CD4-positive, alpha-beta T cell (primary cell): Measurements from ENCODE around the gene HTATSF1. TPM values are rescaled to one million over a fixed set of nuclear protein-coding genes. Genes with fewer than 3 reads are reported as not detected.

Experiments
- ATAC-seq: fragments of 200-7000 bp; cut with Tn5 transposase; one replicate; pipeline ENCODE4 v1.10.0; 2022; ENCODE audit warnings: mild to moderate bottlenecking; ENCODE audit not compliant: poor library complexity
- CTCF ChIA-PET: fragments of 350-600 bp; sonication (Branson Sonifier 250); formaldehyde crosslinking; loops from one replicate; lab custom pipeline; 2021; ENCODE audit warnings: antibody characterized with exemption, inconsistent platforms; lab: Charles Lee
- POLR2A ChIA-PET: fragments of 350-600 bp; sonication (Branson Sonifier 250); formaldehyde crosslinking; loops from one replicate; lab custom pipeline; 2021; ENCODE audit warnings: antibody characterized with exemption, inconsistent platforms; lab: Charles Lee
- DNase-seq, 14 experiments: peaks; one replicate each; pipeline ENCODE4 v3.0.0-alpha.2; 2013 to 2020; ENCODE audit warnings: mixed read lengths in 2 of 14
- H3K27ac ChIP-seq, 2 donors: one replicate each; pipeline versions ENCODE4 v1.5.1 to v1.7.0; 2013; ENCODE audit warnings: low read length in 2 of 2, low read depth in 1 of 2, mild to moderate bottlenecking in 1 of 2
- H3K27me3 ChIP-seq, 2 experiments: 1 replicate in 1 of 2; 2 replicates in 1 of 2; pipeline versions ENCODE4 v1.6.1 to v1.7.0; 2013; ENCODE audit warnings: low read length in 2 of 2, control low read depth in 1 of 2, mild to moderate bottlenecking in 1 of 2, moderate library complexity in 1 of 2; ENCODE audit not compliant: insufficient read depth in 2 of 2, control insufficient read depth in 1 of 2
- H3K36me3 ChIP-seq: one replicate; pipeline ENCODE4 v1.6.1; 2013; ENCODE audit warnings: low read length, control low read depth; ENCODE audit not compliant: insufficient read depth
- H3K4me1 ChIP-seq: one replicate; pipeline ENCODE4 v1.6.1; 2013; ENCODE audit warnings: low read length, control low read depth; ENCODE audit not compliant: insufficient read depth
- H3K4me3 ChIP-seq: one replicate; pipeline ENCODE4 v1.5.1; 2013; ENCODE audit warnings: mild to moderate bottlenecking, low read length, moderate library complexity
- H3K9me3 ChIP-seq, 2 experiments: 1 replicate in 1 of 2; 2 replicates in 1 of 2; pipeline versions ENCODE4 v1.6.1 to v1.7.0; 2013; ENCODE audit warnings: low read length in 2 of 2, mild to moderate bottlenecking in 2 of 2, control low read depth in 1 of 2, moderate library complexity in 1 of 2; ENCODE audit not compliant: control insufficient read depth in 1 of 2, insufficient read depth in 1 of 2
- H3K27ac Mint-ChIP-seq: one replicate; pipeline ENCODE4 v1.8.0; 2020; ENCODE audit warnings: mixed read lengths
- H3K27me3 Mint-ChIP-seq: one replicate; pipeline ENCODE4 v1.8.0; 2021; ENCODE audit warnings: mixed read lengths
- H3K36me3 Mint-ChIP-seq: one replicate; pipeline ENCODE4 v1.8.0; 2021; ENCODE audit warnings: low read depth, mixed read lengths
- H3K4me1 Mint-ChIP-seq: one replicate; pipeline ENCODE4 v1.8.0; 2021; ENCODE audit warnings: low read depth, mixed read lengths
- H3K4me3 Mint-ChIP-seq: one replicate; pipeline ENCODE4 v1.8.0; 2020; ENCODE audit warnings: mild to moderate bottlenecking, mixed read lengths
- H3K9me3 Mint-ChIP-seq: one replicate; pipeline ENCODE4 v1.8.0; 2020; ENCODE audit warnings: mixed read lengths
- intact Hi-C, 2 experiments: fragments of 100-400 bp; cut with DNase I in 1 of 2; cut with micrococcal nuclease in 1 of 2; formaldehyde crosslinking; loops; one replicate each; pipeline versions ENCODE4 v1.15.1 to v1.9.0; 2023 to 2025; cut with DNase I, micrococcal nuclease
- polyA plus RNA-seq, 2 donors: library from polyadenylated mRNA; unstranded; fragments of 120-200 nt; gene quantifications; one replicate each; pipeline ENCODE4 v1.2.1, GENCODE V29; 2013
- total RNA-seq, 174 experiments: library from RNA in 2 of 174; stranded (reverse) in 2 of 174; gene quantifications; one replicate each; pipeline ENCODE4 v1.2.3 and lab custom pipeline; 2021 to 2026
- TF ChIP-seq, protein P1 (sequence below): fragments of 200-600 bp; IDR thresholded peaks from one replicate; pipeline ENCODE4 v1.8.0; 2022; ENCODE audit warnings: antibody characterized with exemption, mild to moderate bottlenecking

The HTATSF1 gene, protein sequence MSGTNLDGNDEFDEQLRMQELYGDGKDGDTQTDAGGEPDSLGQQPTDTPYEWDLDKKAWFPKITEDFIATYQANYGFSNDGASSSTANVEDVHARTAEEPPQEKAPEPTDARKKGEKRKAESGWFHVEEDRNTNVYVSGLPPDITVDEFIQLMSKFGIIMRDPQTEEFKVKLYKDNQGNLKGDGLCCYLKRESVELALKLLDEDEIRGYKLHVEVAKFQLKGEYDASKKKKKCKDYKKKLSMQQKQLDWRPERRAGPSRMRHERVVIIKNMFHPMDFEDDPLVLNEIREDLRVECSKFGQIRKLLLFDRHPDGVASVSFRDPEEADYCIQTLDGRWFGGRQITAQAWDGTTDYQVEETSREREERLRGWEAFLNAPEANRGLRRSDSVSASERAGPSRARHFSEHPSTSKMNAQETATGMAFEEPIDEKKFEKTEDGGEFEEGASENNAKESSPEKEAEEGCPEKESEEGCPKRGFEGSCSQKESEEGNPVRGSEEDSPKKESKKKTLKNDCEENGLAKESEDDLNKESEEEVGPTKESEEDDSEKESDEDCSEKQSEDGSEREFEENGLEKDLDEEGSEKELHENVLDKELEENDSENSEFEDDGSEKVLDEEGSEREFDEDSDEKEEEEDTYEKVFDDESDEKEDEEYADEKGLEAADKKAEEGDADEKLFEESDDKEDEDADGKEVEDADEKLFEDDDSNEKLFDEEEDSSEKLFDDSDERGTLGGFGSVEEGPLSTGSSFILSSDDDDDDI
- 10 to 100 TPM; 28.3 to 31.1 TPM for total RNA-seq
- polyA plus RNA-seq (2013, experiment 1 of 2) = 62.1 TPM
- polyA plus RNA-seq (2013, experiment 2 of 2) = 62.1 TPM
- total RNA-seq (lab: John Stamatoyannopoulos, UW) = 51.2 to 158 (median 92.0) reads per million in 172 experiments

DNA sequence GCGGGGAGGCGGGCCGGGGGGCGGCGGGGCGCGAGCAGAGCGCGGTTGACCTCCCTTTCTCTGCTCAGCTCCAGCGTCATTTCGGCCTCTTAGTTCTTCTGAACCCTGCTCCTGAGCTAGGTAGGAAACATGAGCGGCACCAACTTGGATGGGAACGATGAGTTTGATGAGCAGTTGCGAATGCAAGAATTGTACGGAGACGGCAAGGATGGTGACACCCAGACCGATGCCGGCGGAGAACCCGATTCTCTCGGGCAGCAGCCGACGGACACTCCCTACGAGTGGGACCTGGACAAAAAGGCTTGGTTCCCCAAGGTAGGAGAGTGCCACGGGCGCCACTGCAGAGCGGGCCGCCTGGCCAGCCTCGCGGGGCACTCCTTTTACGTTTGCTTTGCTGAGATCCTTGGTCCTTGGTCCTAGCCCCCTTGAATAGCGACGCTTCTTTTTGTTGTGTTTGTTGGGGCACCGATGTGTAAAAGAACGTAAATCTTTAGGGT is at the start of gene HTATSF1:
TSS of gene HTATSF1 (plus strand) at position 37 of the 497 bp plus-strand sequence. CDS start at position 130, 93 bp downstream.
- H3K4me3 Mint-ChIP-seq = peak within 1 kb of the TSS; percentile 96
- intact Hi-C loops = loop anchor here (5.0 to 10.0 kb wide), 6 partner anchors 80 to 973 kb away; partner anchors contain the start of genes INTS6L (in 1 of the 2), MAP7D3 (in 1 of the 2) and MMGT1 (in 1 of the 2)
- H3K27ac Mint-ChIP-seq = peak within 1 kb of the TSS; percentile 100
- peaks cover 26% of the 10 kb centered on the region for H3K4me1 Mint-ChIP-seq
- peak in 1 of 14 experiments; percentile 1 for DNase-seq
- ChIA-PET POLR2A (interaction anchor here (0.7 to 2.5 kb wide), 11 partner anchors 11 to 382 kb away, joined by 3 to 24 read pairs (median 3); partner anchors contain the start of gene RBMX), CTCF (interaction anchor here (0.6 kb wide), 1 partner anchor 227 kb away, joined by 3 read pairs; no protein-coding TSS in a partner anchor)
- Histone ChIP-seq H3K4me3 (peak within 1 kb of the TSS; percentile 88), H3K27me3 (no peaks in the 10 kb centered on the region), H3K4me1 (peaks cover 7% of the 10 kb centered on the region), H3K27ac (peak within 1 kb of the TSS; percentile 83 to 85), H3K36me3 (peaks cover 21% of the 10 kb centered on the region), H3K9me3 (no peaks in the 10 kb centered on the region)
- no peaks in the 10 kb centered on the region for H3K9me3 Mint-ChIP-seq
- H3K36me3 Mint-ChIP-seq = peaks cover 28% of the 10 kb centered on the region
- H3K27me3 Mint-ChIP-seq = no peaks in the 10 kb centered on the region
- ATAC-seq = no peak
- TF ChIP-seq, protein P1, sequence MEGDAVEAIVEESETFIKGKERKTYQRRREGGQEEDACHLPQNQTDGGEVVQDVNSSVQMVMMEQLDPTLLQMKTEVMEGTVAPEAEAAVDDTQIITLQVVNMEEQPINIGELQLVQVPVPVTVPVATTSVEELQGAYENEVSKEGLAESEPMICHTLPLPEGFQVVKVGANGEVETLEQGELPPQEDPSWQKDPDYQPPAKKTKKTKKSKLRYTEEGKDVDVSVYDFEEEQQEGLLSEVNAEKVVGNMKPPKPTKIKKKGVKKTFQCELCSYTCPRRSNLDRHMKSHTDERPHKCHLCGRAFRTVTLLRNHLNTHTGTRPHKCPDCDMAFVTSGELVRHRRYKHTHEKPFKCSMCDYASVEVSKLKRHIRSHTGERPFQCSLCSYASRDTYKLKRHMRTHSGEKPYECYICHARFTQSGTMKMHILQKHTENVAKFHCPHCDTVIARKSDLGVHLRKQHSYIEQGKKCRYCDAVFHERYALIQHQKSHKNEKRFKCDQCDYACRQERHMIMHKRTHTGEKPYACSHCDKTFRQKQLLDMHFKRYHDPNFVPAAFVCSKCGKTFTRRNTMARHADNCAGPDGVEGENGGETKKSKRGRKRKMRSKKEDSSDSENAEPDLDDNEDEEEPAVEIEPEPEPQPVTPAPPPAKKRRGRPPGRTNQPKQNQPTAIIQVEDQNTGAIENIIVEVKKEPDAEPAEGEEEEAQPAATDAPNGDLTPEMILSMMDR = no peak

DNA sequence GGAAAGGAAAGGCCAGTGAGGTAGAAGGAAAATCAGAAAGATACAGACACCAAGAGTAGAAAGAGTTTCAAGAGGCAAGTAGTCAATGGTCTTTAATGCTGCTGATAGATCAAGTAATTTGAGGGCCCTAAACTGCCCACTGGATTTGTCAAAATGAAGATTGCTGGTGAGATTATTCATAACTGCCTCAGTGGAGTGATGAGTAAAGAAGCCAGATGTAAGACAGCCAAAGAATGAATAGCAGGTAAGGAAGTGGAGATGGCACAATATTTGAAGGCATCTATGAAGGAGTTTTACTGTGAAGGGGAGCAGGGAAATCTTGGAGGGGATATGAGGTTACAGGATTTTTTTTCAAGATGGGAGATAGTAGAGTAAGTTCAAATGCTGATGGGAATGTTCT is 49.4 kb upstream of the HTATSF1 start:
- H3K36me3 Mint-ChIP-seq = no peaks in the 10 kb centered on the region
- H3K4me3 Mint-ChIP-seq = no peak overlapping the region
- TF ChIP-seq, protein P1 = no peak
- ATAC-seq = no peak
- Histone ChIP-seq H3K9me3 (no peaks in the 10 kb centered on the region), H3K27me3 (no peaks in the 10 kb centered on the region), H3K36me3 (no peaks in the 10 kb centered on the region), H3K4me3 (no peak overlapping the region), H3K4me1 (no peaks in the 10 kb centered on the region), H3K27ac (no peak overlapping the region)
- intact Hi-C loops = no loop called here
- POLR2A ChIA-PET = no interaction called here
- no peak for DNase-seq
- H3K9me3 Mint-ChIP-seq = no peaks in the 10 kb centered on the region
- peaks cover 4% of the 10 kb centered on the region for H3K27me3 Mint-ChIP-seq
- H3K4me1 Mint-ChIP-seq = no peaks in the 10 kb centered on the region
- H3K27ac Mint-ChIP-seq = no peak overlapping the region
- CTCF ChIA-PET = no interaction called here

DNA sequence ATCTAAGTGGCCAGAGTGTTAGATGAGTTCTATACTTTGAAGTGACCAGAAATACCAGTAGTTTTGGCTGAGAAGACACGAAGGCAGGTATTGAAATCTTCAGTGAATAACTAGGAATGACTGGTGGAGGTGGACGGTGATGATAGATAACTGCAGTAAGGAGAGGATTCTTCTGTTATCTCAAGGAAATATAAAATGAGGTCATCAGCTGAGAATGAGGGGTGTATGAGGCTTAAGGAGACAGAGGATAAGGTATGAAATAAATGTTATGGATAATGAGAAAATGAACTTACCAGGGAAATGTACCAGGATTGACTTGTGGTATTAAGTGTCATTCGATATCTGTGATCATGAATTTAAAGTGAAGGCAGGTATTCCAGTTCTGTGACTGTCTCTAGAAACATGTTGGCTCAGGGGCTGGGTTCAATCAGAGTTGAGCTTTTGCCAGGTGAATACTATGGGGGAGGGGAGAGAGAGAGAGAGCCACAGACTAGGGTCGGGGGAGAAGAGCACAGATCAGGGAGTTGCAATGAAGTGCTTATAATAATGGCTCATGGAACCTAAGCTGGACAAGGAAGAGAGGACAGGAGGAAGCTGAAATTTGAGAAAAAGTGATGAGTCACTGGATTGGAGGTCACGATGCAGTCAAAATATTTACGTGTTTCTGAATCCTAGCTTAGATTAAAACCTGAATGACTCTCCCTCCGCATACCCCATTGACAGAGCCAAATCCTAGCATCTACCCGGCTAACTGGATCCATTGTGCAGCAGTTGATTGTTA is 47.2 kb upstream of the HTATSF1 start:
- no peak overlapping the region for H3K4me3 Mint-ChIP-seq
- POLR2A ChIA-PET = no interaction called here
- Histone ChIP-seq H3K4me3 (no peak overlapping the region), H3K27ac (no peak overlapping the region), H3K9me3 (no peaks in the 10 kb centered on the region), H3K4me1 (no peaks in the 10 kb centered on the region), H3K36me3 (no peaks in the 10 kb centered on the region), H3K27me3 (no peaks in the 10 kb centered on the region)
- intact Hi-C loops = no loop called here
- TF ChIP-seq, protein P1 = no peak
- DNase-seq (no peak), ATAC-seq (no peak)
- H3K27me3 Mint-ChIP-seq = peaks cover 4% of the 10 kb centered on the region
- CTCF ChIA-PET = no interaction called here
- H3K36me3 Mint-ChIP-seq = no peaks in the 10 kb centered on the region
- H3K9me3 Mint-ChIP-seq = no peaks in the 10 kb centered on the region
- no peak overlapping the region for H3K27ac Mint-ChIP-seq
- no peaks in the 10 kb centered on the region for H3K4me1 Mint-ChIP-seq
